ENCODE data around the gene GSTO2.

- TF ChIP-seq CTCF (IDR thresholded peaks at IDR 0.05) (no peak), POLR2A (IDR thresholded peaks at IDR 0.05) (peak in 1 of 2 donors; percentile 68)
Observed at GRCh38 chr10:104254493-104255310, 14.3 kb upstream of the GSTO2 start, which contains the start of gene GSTO1.

Measured in lower leg skin (tissue), 3 donors.